DMS53 treated with DMSO at 0.1 percent for 48 hours (cell line): Measurements from ENCODE around the gene CNTNAP4.

Source experiments
- DNase-seq: peaks from one replicate; lab custom pipeline; 2025; ENCODE audit not compliant: unreplicated experiment; lab: John Stamatoyannopoulos, UW

CNTNAP4 gene

DNA sequence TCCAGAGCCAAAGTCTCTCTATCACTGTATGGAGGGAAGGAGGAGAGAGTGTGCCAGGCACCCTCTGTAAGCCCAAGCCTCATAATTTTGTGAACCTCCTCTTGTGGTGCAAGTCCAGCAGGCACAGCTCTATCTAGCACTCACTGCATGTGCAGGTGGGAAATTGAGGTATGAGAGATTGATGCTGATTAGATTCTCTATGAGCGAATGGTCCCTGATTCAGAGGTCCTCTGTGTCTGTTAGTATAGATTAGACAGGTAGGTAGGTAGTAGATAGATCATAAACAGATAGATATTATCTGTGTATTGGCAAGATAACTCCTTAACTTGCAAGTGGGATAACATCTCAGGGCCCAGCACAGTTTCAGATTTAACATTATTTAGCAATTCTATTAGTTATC is 209.5 kb downstream of the CNTNAP4 start:
- DNase-seq: no peak

DNA sequence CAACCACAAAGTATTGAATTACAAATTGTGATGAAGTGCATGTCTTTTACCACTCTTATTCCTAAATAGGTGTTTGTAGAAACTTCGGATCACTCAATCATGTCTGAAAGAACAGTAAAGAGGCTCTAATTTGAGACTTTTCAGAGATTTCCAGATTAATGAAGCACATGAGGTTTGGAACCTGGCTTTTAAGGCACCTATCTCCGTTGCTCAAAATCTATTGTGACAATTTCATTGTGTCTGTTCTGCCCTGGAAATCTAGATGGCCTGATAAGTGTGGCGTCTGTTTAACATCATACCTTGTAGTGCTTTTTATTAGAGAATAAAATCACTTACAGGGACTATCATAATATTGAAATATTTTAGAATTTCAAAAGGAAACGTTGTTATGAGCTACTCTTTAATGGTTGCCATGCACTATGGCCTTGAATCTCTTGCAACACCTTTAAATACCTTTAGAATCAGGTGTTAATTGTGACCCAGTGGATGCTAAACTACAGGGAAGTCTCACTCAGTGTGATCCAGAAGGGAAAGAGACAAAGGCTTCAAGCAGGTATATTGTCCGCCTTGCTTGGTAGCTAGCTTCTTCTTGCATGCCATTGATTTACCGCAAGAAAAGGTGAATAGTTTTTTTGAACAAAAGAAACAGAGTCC is 210.3 kb downstream of the CNTNAP4 start:
- DNase-seq: no peak

- DNase-seq: no peak
These were observed 210.8 kb downstream of the CNTNAP4 start for GRCh38 chr16:76488065-76488417.

DNA sequence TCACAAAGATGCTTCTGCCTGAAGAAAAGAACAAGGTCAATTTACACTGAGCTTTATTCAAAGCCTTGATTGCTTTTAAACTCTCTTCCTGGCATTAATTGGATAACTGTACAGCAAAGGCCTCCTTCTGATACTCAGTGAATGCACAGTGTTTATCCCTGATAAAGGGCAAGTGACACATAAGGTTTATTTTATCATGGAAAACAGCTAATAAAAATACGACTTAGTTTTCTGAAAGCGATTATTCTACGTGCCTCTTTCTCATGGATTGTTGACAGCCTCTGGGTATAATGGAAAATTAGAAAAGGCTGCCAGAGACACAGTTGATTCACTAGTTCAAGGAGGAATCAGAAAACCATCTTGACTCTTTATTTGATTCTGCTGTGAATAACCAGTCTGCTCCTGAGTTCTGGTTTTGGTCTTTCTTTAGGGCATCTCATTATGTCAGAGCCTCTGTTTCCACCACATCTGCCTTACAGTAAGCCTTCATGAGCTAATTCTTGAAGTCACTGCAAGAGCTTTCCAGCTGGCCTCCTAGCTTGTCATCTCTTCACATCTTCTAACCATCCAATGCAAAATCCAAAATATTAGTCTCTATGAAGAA is 212.9 kb downstream of the CNTNAP4 start:
- DNase-seq: no peak

DNA sequence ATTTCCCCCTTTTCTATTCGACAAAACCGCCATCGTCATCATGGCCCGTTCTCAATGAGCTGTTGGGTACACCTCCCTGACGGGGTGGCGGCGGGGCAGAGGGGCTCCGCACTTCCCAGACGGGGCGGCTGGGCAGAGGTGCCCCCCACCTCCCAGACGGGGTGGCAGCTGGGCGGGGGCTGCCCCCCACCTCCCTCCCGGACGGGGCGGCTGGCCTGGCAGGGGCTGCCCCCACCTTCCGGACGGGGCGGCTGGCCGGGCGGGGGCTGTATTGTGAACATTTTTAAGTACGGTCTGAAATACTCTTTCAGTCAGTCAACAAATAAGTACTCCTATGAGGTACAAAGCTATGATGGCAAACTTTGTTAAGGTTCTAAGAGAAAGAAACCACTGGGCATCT is 222.8 kb downstream of the CNTNAP4 start:
- no peak for DNase-seq

GRCh38 chr16:76502063-76502462 is 224.9 kb downstream of the CNTNAP4 start:
- no peak for DNase-seq

- DNase-seq: no peak
These were observed 225.4 kb downstream of the CNTNAP4 start for GRCh38 chr16:76502555-76502954.

DNA sequence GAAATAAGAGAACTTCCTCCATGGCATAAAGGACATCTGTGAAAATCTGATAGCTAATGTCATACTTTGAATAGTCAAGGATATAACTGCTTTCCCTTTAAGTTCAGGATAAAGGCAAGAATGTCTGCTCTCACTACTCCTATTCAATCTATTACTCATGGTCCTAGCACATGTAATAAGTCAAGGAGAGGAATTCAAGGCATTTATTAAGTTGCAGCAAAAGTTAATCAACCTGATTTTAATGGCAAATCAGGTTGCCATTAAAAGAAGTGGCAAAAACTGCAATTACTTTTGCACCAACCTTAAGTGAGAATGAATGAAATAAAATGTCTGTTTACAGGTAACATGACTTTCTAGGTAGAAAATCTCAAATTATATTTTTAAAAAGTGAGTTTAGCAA is 225.9 kb downstream of the CNTNAP4 start:
- DNase-seq: no peak

- DNase-seq: no peak
These were observed 234.0 kb downstream of the CNTNAP4 start for GRCh38 chr16:76511203-76511602.

- DNase-seq: no peak
These were observed 241.6 kb downstream of the CNTNAP4 start for GRCh38 chr16:76518781-76519180.

DNA sequence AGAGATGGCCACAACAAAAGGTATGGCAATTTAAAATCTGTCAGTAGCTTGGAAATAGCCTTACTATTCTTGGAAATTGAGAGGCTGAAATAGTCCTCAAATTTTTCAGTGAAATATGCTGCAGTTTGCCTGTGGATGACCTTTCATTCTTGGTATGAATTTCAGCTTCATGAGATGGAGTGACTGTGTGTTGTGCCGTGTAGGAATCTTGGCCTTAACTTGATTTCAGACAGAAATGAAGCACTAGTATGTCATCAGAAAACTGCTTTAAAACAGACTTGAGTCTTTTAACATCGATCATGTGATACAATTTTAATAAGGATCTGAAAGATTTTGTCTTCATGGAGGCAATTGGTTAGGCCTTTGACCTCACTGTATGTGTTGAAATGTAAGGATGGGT is 247.2 kb downstream of the CNTNAP4 start:
- DNase-seq: no peak

GRCh38 chr16:76524769-76525168 is 247.6 kb downstream of the CNTNAP4 start:
- no peak for DNase-seq

DNA sequence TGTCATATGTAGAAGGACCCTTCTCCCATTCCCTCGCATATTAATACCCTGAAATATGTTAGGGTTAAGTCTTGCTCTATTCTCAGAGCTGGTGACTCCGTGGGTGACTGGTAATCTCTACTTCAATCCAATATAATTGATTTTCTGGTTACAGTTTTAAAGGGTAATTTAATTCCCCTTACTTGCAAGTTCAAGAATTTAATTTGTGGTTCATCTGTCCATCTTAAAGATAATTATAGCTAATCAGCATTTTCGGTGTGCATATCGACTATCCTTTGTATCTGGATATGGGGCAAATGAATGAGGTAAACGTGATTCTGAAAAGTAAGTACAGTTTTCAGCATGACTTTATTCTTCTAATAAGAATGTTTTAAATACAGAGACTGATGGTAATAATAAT is 250.0 kb downstream of the CNTNAP4 start:
- DNase-seq: no peak

DNA sequence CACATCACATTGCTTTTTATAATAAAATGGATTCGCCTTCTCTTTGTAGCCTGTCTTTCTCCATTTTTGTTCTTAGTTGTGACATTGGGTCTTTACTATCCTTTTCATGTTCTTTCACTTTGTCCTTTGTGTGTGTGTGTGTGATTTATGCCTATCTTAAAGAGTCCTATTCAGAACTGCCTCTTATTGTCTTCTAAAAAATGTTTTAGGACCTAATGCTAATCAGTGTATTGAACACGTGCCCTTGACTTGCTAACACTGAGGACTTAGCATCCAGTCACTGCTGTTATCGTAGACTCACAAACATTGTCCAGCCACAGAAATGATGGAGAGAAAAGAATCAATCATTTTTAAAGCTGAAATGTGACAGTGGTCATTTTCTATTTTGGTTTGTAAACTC is 251.9 kb downstream of the CNTNAP4 start:
- no peak for DNase-seq

DNA sequence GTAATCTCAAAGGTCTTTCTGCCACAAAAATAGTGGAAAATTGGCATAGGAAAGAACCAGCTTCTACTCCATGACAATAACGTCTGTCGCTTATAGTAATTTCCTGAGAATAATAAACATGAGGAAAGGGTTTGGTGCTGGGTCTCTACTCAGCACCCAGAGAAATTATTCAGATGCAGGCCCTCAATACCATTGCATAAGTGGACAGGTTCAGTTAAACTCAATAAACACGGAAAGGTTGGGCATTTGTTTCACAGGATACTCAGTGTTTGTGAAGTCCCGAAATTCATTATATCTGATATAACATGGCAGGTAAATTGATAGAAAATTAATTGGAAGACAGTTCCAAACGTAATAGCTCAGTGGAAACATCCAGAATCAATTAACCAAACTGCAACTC is 254.0 kb downstream of the CNTNAP4 start:
- no peak for DNase-seq

DNA sequence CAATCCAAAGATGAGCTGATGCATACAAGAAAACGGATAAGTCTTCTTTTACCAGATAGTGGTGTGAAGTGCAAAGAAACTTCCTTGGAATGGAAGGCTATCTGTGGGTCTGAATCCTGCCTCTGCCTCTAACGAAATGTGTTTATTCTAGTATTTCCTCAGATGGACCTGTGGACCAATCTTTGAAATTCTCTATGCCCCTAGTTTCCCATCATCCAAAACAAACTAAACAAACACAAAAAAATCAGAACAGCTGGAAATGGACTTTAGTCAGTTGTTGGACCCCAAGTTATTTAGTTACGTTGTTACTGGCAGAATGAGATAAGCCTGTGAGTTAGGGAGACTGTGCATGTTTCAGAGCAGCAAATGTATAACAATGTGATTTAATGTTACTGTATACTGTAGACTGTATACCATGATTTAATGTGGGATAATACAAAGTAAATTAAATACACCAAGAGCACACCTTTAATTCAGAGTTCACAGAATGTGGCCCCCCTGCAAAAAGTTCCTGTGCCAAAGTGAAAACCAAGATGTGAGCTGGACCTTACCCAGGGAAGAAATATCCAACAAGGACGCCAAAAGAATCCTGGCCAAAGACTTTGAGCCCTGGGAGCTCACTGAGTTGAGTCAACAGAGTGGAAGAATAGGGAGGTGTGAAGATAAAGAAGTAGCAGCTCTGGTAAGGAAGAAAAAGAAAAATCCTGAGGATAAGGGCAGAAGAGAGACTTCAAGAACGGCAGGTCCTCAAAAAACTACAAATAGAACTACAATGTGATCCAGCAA is 255.2 kb downstream of the CNTNAP4 start:
- no peak for DNase-seq

- DNase-seq: no peak
These were observed 262.4 kb downstream of the CNTNAP4 start for GRCh38 chr16:76539609-76540008.

GRCh38 chr16:76541070-76541469 is 263.9 kb downstream of the CNTNAP4 start:
- no peak for DNase-seq

- DNase-seq: no peak
These were observed 288.3 kb downstream of the CNTNAP4 start for GRCh38 chr16:76565542-76565941.

- no peak for DNase-seq
These were observed 294.6 kb downstream of the CNTNAP4 start for GRCh38 chr16:76571755-76572154.

DNA sequence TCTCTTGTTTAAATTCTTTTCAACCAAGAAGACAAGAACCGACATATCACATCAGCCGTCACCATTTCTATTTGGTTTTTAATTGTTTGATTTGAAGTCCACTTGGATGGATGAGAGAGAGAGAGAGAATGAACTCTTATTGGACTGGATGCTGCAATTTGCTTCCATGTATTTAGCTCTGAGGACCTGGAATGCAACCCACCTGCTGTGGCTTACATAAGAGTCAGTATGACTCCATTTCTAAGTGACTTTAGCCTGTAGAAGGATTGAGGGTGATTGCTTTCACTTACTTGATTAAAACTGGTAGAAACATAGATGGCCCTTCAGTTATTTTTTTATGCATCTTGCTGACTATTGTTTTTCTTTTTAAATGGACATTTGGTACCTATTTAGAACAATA is 296.1 kb downstream of the CNTNAP4 start:
- no peak for DNase-seq

DNA sequence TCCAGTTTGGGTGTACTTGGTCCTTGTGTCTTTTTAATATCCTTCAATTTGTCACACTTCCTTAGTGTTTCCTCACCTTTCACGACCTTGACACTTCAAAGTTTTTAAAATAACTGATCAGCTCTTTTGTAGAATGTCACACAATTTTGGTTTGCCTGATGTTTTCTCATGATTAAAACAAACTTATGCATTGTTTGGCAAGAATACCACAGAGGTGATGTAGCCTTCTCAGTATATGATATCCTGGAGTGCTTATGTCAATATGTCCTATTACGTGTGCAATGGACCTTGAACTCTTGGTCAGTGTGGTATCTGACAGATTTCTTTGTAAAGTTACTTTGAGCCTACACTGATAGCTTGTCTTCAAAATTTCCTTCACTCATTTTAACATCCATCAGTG is 297.4 kb downstream of the CNTNAP4 start:
- no peak for DNase-seq
